Fibroblast of the aortic adventitia (primary cell): Measurements from ENCODE around the gene LTO1. TPM values are rescaled to one million over a fixed set of nuclear protein-coding genes. Genes with fewer than 3 reads are reported as not detected.
"Not testable (repeated sequence)": the region's sequence is repeated elsewhere in the genome, so short reads cannot be mapped to it uniquely, and the experiment has no call there.

Experiments
- DNase-seq: peaks from one replicate; pipeline ENCODE4 v3.0.0-alpha.2; 2010; ENCODE audit warnings: low read depth
- H3K4me3 ChIP-seq: 2 replicates; pipeline ENCODE4 v1.5.1; 2011; ENCODE audit warnings: low read depth, mild to moderate bottlenecking, control low read depth, low read length, moderate library complexity
- CTCF ChIP-seq: IDR thresholded peaks from 2 replicates; pipeline ENCODE4 v1.5.1; 2011; ENCODE audit warnings: mild to moderate bottlenecking, low read length, control low read depth, inconsistent platforms; ENCODE audit not compliant: insufficient read depth
- total RNA-seq: library from RNA; depleted of rRNA; stranded (reverse); fragments of >200 nt; gene quantifications from 2 replicates; pipeline ENCODE4 v1.2.3, GENCODE V29; 2012; ENCODE audit warnings: low replicate concordance

The LTO1 gene
- total RNA-seq, 1 donor: 16.4 TPM

GRCh38 chr11:69700278-69701140 lies 25.4 kb upstream of the LTO1 start:
- peak; percentile 43 for DNase-seq
- no peak overlapping the region for H3K4me3 ChIP-seq
- TF ChIP-seq CTCF: no peak

GRCh38 chr11:69699213-69699612 lies 24.1 kb upstream of the LTO1 start:
- no peak overlapping the region for H3K4me3 ChIP-seq
- no peak for TF ChIP-seq CTCF
- no peak for DNase-seq

- H3K4me3 ChIP-seq: no peak overlapping the region
- DNase-seq: no peak
- no peak for TF ChIP-seq CTCF
Observed at GRCh38 chr11:69698362-69698761, 23.2 kb upstream of the LTO1 start.

GRCh38 chr11:69697861-69698260 lies 22.7 kb upstream of the LTO1 start:
- TF ChIP-seq CTCF: no peak
- no peak for DNase-seq

GRCh38 chr11:69697469-69697843 lies 22.3 kb upstream of the LTO1 start:
- no peak for TF ChIP-seq CTCF
- H3K4me3 ChIP-seq: no peak overlapping the region
- no peak for DNase-seq

More at GRCh38 chr11:69697861-69698260, 22.7 kb upstream of the LTO1 start:
- no peak overlapping the region for H3K4me3 ChIP-seq

GRCh38 chr11:69696749-69697468 lies 21.8 kb upstream of the LTO1 start:
- no peak for TF ChIP-seq CTCF
- DNase-seq: no peak
- no peak overlapping the region for H3K4me3 ChIP-seq

GRCh38 chr11:69695995-69696394 lies 20.8 kb upstream of the LTO1 start:
- not testable (repeated sequence) for H3K4me3 ChIP-seq, DNase-seq
